CD1c-positive myeloid dendritic cell (primary cell): ENCODE results near the gene NRG4.
"Not testable (repeated sequence)": the region's sequence is repeated elsewhere in the genome, so short reads cannot be mapped to it uniquely, and the experiment has no call there.

Experiments used
- DNase-seq: peaks from one replicate; pipeline ENCODE4 v3.0.0-alpha.2; 2016; ENCODE audit errors: extremely low spot score

The NRG4 gene

GRCh38 chr15:75927601-75928000 lies 84.6 kb downstream of the NRG4 start:
- no peak for DNase-seq

GRCh38 chr15:75926931-75927330 lies 85.3 kb downstream of the NRG4 start:
- DNase-seq: no peak

GRCh38 chr15:75925440-75925839 lies 86.8 kb downstream of the NRG4 start:
- DNase-seq: no peak

GRCh38 chr15:75924576-75924975 lies 87.6 kb downstream of the NRG4 start:
- no peak for DNase-seq

- DNase-seq: no peak
Observed at GRCh38 chr15:75923756-75924155, 88.5 kb downstream of the NRG4 start.

- peak; percentile 21 for DNase-seq
Observed at GRCh38 chr15:75921732-75922703, 90.2 kb downstream of the NRG4 start.

- DNase-seq: no peak
Observed at GRCh38 chr15:75920079-75920478, 92.1 kb downstream of the NRG4 start.

- DNase-seq: no peak
Observed at GRCh38 chr15:75918135-75918534, 94.1 kb downstream of the NRG4 start.

GRCh38 chr15:75916978-75917377 lies 95.2 kb downstream of the NRG4 start:
- no peak for DNase-seq

GRCh38 chr15:75910355-75910754 lies 101.9 kb downstream of the NRG4 start:
- DNase-seq: not testable (repeated sequence)

GRCh38 chr15:75905231-75905630 lies 107.0 kb downstream of the NRG4 start:
- DNase-seq: no peak

- DNase-seq: peak; percentile 96
Observed at GRCh38 chr15:75903331-75904239, 108.6 kb downstream of the NRG4 start, which contains the start of gene FBXO22. Gene FBXO22, plus strand, starts transcription at chr15:75903878. Its CDS starts 86 bp downstream, at chr15:75903964.

GRCh38 chr15:75902129-75902557 lies 110.1 kb downstream of the NRG4 start:
- DNase-seq: no peak

- no peak for DNase-seq
Observed at GRCh38 chr15:75900577-75900976, 111.6 kb downstream of the NRG4 start.

- DNase-seq: no peak
Observed at GRCh38 chr15:75895731-75896130, 116.5 kb downstream of the NRG4 start.

GRCh38 chr15:75891895-75892294 lies 120.3 kb downstream of the NRG4 start:
- DNase-seq: no peak
